Vagina (tissue), 2 donors: ENCODE data around the gene KRTAP1-4. TPM values are rescaled to one million over a fixed set of nuclear protein-coding genes. Genes with fewer than 3 reads are reported as not detected.
"Not testable (repeated sequence)": the region's sequence is repeated elsewhere in the genome, so short reads cannot be mapped to it uniquely, and the experiment has no call there.

Experiments used
- DNase-seq, 2 donors: peaks; one replicate each; pipeline ENCODE4 v3.0.0-alpha.2; 2017; ENCODE audit errors: extremely low spot score in 2 of 2
- H3K27ac ChIP-seq: fragments of 200-600 bp; sonication (generic); one replicate; pipeline ENCODE4 v1.5.1; 2019
- H3K27me3 ChIP-seq: fragments of 200-600 bp; sonication (generic); one replicate; pipeline ENCODE4 v1.5.1; 2019
- H3K36me3 ChIP-seq, 2 donors: fragments of 200-600 bp; sonication (generic); one replicate each; pipeline ENCODE4 v1.5.1; 2017 to 2019
- H3K4me1 ChIP-seq: fragments of 200-600 bp; sonication (generic); one replicate; pipeline ENCODE4 v1.5.1; 2019
- H3K4me3 ChIP-seq, 2 donors: fragments of 200-600 bp; sonication (generic); 1 replicate in 1 of 2; 2 replicates in 1 of 2; pipeline ENCODE4 v1.5.1; 2016 to 2019
- H3K9me3 ChIP-seq: fragments of 200-600 bp; sonication (generic); one replicate; pipeline ENCODE4 v1.5.1; 2019
- CTCF ChIP-seq, 3 experiments: fragments of 450-650 bp in 2 of 3; fragments of 200-600 bp in 1 of 3; sonication (generic) in 1 of 3; IDR thresholded peaks; one replicate each; pipeline ENCODE4 v1.5.1; 2017 to 2019; ENCODE audit warnings: antibody characterized with exemption in 3 of 3, mild to moderate bottlenecking in 2 of 3, moderate library complexity in 2 of 3
- POLR2A ChIP-seq, 2 donors: fragments of 450-650 bp; IDR thresholded peaks; one replicate each; pipeline ENCODE4 v1.6.1; 2017; ENCODE audit warnings: antibody characterized with exemption in 2 of 2, mild to moderate bottlenecking in 2 of 2, moderate library complexity in 2 of 2
- POLR2AphosphoS5 ChIP-seq, 2 donors: sonication (generic); formaldehyde crosslinking; IDR thresholded peaks; one replicate each; pipeline ENCODE4 v1.9.0; 2017; ENCODE audit warnings: antibody characterized with exemption in 2 of 2, mild to moderate bottlenecking in 2 of 2, low read depth in 1 of 2; ENCODE audit not compliant: insufficient read depth in 1 of 2
- intact Hi-C: fragments of 100-400 bp; cut with DNase I; formaldehyde crosslinking; loops from one replicate; pipeline ENCODE4 v1.15.1; 2023
- total RNA-seq: library from RNA; depleted of rRNA; stranded (reverse); fragments of >200 nt; gene quantifications from one replicate; pipeline ENCODE4 v1.2.3, GENCODE V29; 2016

Gene KRTAP1-4
- total RNA-seq, 1 donor from 2014 or later: not detected

DNA sequence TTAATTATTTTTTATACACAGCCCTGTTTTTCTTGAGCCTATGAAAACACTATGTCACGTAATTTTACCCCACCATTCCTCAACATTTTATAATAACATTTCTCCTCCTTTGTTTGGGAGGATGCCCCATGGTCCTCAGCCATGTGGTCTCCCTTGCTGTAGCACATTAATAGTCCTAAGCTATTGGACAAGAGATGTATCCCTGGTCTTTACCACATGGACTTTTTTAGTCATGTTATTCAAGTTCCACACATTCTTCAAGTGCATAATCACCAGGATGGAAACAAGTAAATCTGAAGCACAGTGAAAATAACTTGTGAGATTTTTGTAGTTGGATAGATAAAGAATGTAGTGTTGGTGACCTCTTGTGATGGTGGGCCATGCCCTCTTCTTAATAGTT lies 32.0 kb upstream of the KRTAP1-4 start:
- no peak for TF ChIP-seq POLR2A (IDR thresholded peaks at IDR 0.05)
- TF ChIP-seq CTCF (IDR thresholded peaks at IDR 0.05): no peak
- TF ChIP-seq POLR2AphosphoS5 (IDR thresholded peaks at IDR 0.05; ENCODE audit: insufficient read depth in 1 of 2, low read depth in 1 of 2): no peak
- intact Hi-C loops: no loop called here
- no peak for DNase-seq

DNA sequence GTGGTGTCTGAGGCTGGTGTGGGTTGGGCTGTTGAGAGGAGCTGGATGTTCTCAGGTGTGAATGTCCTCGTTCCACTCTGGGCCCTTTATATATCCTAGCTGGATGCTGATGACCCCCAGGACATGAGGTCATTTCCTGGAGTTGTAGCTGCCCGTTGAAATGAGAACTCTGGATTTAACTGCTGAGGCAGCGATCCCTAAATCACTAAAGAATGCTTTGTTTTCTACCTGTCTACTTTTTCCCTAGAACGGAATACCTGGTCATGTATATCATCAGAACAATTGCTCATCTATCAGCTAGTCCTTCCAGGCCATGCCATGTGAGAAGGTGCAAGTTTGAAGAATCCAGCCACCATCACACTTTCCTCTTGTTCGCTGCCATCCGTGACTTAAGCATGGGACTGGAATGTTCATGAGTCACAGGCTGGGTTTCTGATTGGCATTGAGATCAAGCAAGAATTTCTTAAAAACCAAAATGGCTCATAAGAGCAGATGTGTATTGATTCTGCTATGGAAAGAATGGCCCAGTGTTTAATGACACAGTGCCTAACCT lies 30.1 kb upstream of the KRTAP1-4 start, which contains the start of gene KRTAP2-3:
KRTAP2-3 (minus strand) TSS at position 63 of the 553 bp plus-strand sequence. CDS start 64 bp downstream, outside the sequence.
- Histone ChIP-seq H3K36me3 (no peaks in the 10 kb centered on the region), H3K27ac (peak within 1 kb of the TSS; percentile 30), H3K27me3 (no peaks in the 10 kb centered on the region), H3K4me3 (no peak within 1 kb of the TSS), H3K4me1 (peaks cover 22% of the 10 kb centered on the region), H3K9me3 (no peaks in the 10 kb centered on the region)
- intact Hi-C loops: no loop called here
- TF ChIP-seq CTCF (IDR thresholded peaks at IDR 0.05) (no peak), POLR2AphosphoS5 (IDR thresholded peaks at IDR 0.05; ENCODE audit: insufficient read depth in 1 of 2, low read depth in 1 of 2) (no peak), POLR2A (IDR thresholded peaks at IDR 0.05) (no peak)
- no peak for DNase-seq

More for the DNA sequence above, 32.0 kb upstream of the KRTAP1-4 start:
- H3K27me3 ChIP-seq: no peaks in the 10 kb centered on the region
- no peaks in the 10 kb centered on the region for H3K36me3 ChIP-seq
- peaks cover 22% of the 10 kb centered on the region for H3K4me1 ChIP-seq
- peak overlapping the region; percentile 30 for H3K27ac ChIP-seq
- H3K9me3 ChIP-seq: no peaks in the 10 kb centered on the region
- no peak overlapping the region for H3K4me3 ChIP-seq

- intact Hi-C loops, H3K27me3 ChIP-seq: not testable (repeated sequence)
Observed at GRCh38 chr17:41059276-41060051, 29.5 kb upstream of the KRTAP1-4 start.

DNA sequence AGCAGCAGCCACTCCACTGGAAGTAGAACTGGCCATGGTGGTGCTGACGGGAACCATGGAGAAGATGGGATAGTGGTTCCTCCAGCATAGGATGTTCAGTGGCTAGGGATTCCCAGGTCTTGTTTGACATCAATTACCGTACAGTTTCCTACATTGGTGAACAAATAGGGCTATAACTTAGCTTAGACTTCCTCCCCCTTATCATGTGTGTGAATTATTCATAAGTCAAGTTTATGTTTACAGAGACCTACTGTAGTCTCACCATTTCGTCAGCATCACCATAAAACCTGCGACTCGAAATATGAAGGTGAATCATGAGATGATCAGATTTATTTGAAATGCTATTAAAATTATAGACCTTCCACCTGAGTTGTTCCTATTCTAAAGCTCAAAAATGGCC lies 28.7 kb upstream of the KRTAP1-4 start:
- intact Hi-C loops: no loop called here
- H3K36me3 ChIP-seq: no peaks in the 10 kb centered on the region
- no peaks in the 10 kb centered on the region for H3K9me3 ChIP-seq
- no peak overlapping the region for H3K27ac ChIP-seq
- no peaks in the 10 kb centered on the region for H3K27me3 ChIP-seq
- H3K4me3 ChIP-seq: no peak overlapping the region
- TF ChIP-seq CTCF (IDR thresholded peaks at IDR 0.05) (no peak), POLR2AphosphoS5 (IDR thresholded peaks at IDR 0.05; ENCODE audit: insufficient read depth in 1 of 2, low read depth in 1 of 2) (no peak), POLR2A (IDR thresholded peaks at IDR 0.05) (no peak)
- DNase-seq: no peak
- peaks cover 22% of the 10 kb centered on the region for H3K4me1 ChIP-seq

More at GRCh38 chr17:41059276-41060051, 29.5 kb upstream of the KRTAP1-4 start:
- not testable (repeated sequence) for DNase-seq, H3K4me3 ChIP-seq, H3K36me3 ChIP-seq, H3K27ac ChIP-seq, H3K9me3 ChIP-seq
- H3K4me1 ChIP-seq: peaks cover 22% of the 10 kb centered on the region

DNA sequence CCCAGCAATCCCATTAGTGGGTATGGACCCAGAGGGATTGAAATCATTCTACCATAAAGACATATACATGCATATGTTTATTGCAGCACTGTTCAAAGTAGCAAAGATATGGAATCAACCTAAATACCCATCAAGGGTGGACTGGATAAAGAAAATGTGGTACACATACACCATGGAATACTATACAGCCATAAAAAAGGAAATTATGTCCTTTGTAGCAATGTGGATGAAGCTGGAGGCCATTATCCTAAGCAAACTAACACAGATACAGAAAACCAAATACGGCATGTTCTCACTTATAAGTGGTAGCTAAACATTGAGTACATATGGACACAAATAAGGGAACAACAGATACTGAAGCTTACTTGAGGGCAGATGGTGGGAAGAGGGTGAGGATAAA lies 27.6 kb upstream of the KRTAP1-4 start:
- TF ChIP-seq POLR2A (IDR thresholded peaks at IDR 0.05): no peak
- TF ChIP-seq CTCF (IDR thresholded peaks at IDR 0.05): no peak
- TF ChIP-seq POLR2AphosphoS5 (IDR thresholded peaks at IDR 0.05; ENCODE audit: insufficient read depth in 1 of 2, low read depth in 1 of 2): no peak
- intact Hi-C loops: no loop called here
- Histone ChIP-seq H3K36me3 (no peaks in the 10 kb centered on the region), H3K4me1 (peaks cover 20% of the 10 kb centered on the region), H3K27ac (no peak overlapping the region), H3K9me3 (no peaks in the 10 kb centered on the region), H3K4me3 (no peak overlapping the region), H3K27me3 (no peaks in the 10 kb centered on the region)
- DNase-seq: no peak

GRCh38 chr17:41055130-41055529 lies 25.1 kb upstream of the KRTAP1-4 start, which contains the start of gene KRTAP2-2:
Gene KRTAP2-2, minus strand, starts transcription at chr17:41055230. Its CDS starts 19 bp downstream, at chr17:41055211.
- H3K36me3 ChIP-seq, H3K4me1 ChIP-seq, H3K27ac ChIP-seq, intact Hi-C loops, H3K27me3 ChIP-seq, H3K4me3 ChIP-seq, DNase-seq, H3K9me3 ChIP-seq: not testable (repeated sequence)

DNA sequence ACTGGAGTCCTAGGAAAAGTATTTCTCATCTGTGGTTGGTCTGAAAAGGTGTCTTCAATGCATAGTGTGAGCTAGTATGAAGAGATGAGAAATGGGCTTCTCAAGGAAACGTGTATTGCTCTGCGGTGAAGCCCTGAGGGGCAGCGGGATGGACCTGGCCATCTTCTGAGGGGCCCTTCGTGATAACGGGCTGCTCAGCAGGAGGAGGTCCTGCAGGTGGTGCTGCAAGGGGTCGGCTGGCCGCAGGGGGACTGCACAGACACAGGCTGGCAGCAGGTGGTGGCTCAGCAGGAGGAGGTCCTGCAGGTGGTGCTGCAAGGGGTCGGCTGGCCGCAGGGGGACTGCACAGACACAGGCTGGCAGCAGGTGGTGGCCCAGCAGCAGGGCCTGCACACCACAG lies 24.6 kb upstream of the KRTAP1-4 start:
- H3K27ac ChIP-seq, H3K9me3 ChIP-seq, H3K27me3 ChIP-seq, DNase-seq, H3K36me3 ChIP-seq, H3K4me1 ChIP-seq, intact Hi-C loops, H3K4me3 ChIP-seq: not testable (repeated sequence)
